DND-41 (cell line): ENCODE results near the gene ITPR1.

Experiments
- ATAC-seq: fragments of 200-7000 bp; cut with Tn5 transposase; 3 replicates; pipeline ENCODE4 v1.9.1; 2021; ENCODE audit warnings: low read depth; ENCODE audit not compliant: insufficient read depth
- DNase-seq: peaks from one replicate; pipeline ENCODE4 v3.0.0-alpha.2; 2020
- H2AFZ ChIP-seq: 2 replicates; pipeline ENCODE4 v1.6.0; 2012; ENCODE audit warnings: low read depth, low read length
- H3K27ac ChIP-seq: 2 replicates; pipeline ENCODE4 v1.5.1; 2012; ENCODE audit warnings: low read length, inconsistent platforms
- H3K27me3 ChIP-seq: fragments of 200-600 bp; sonication (generic); 2 replicates; pipeline ENCODE4 v1.6.0; 2012; ENCODE audit warnings: low read length, mild to moderate bottlenecking, inconsistent platforms; ENCODE audit not compliant: insufficient read depth, poor library complexity
- H3K36me3 ChIP-seq: 2 replicates; pipeline ENCODE4 v1.5.1; 2012; ENCODE audit warnings: low read length, inconsistent platforms; ENCODE audit not compliant: insufficient read depth
- H3K4me1 ChIP-seq: 2 replicates; pipeline ENCODE4 v1.5.1; 2012; ENCODE audit warnings: mild to moderate bottlenecking, low read length; ENCODE audit not compliant: insufficient read depth
- H3K4me2 ChIP-seq: 2 replicates; pipeline ENCODE4 v1.6.0; 2012; ENCODE audit warnings: mild to moderate bottlenecking, moderate library complexity, low read length, inconsistent platforms; ENCODE audit not compliant: insufficient read depth
- H3K4me3 ChIP-seq, 2 experiments: fragments of 200-600 bp in 1 of 2; shearing (Covaris generic) in 1 of 2; 2 replicates each; pipeline ENCODE4 v1.5.1; 2012 to 2016; ENCODE audit warnings: inconsistent platforms in 2 of 2, low read length in 2 of 2, mild to moderate bottlenecking in 2 of 2, low read depth in 1 of 2, moderate library complexity in 1 of 2
- H3K79me2 ChIP-seq: 2 replicates; pipeline ENCODE4 v1.6.0; 2012; ENCODE audit warnings: low read length, inconsistent platforms; ENCODE audit not compliant: insufficient read depth
- H3K9ac ChIP-seq: 2 replicates; pipeline ENCODE4 v1.6.0; 2012; ENCODE audit warnings: low read depth, mild to moderate bottlenecking, inconsistent platforms, low read length, moderate library complexity
- H3K9me3 ChIP-seq: 2 replicates; pipeline ENCODE4 v1.5.1; 2012; ENCODE audit warnings: low read length, moderate library complexity, mild to moderate bottlenecking, inconsistent platforms; ENCODE audit not compliant: insufficient read depth, severe bottlenecking
- H4K20me1 ChIP-seq: 2 replicates; pipeline ENCODE4 v1.6.0; 2012; ENCODE audit warnings: low read length; ENCODE audit not compliant: insufficient read depth
- EZH2 ChIP-seq: IDR thresholded peaks from 3 replicates; pipeline ENCODE4 v1.6.1; 2012; ENCODE audit warnings: borderline replicate concordance, low read depth, mild to moderate bottlenecking, moderate library complexity, low read length, inconsistent platforms; ENCODE audit not compliant: severe bottlenecking
- TF ChIP-seq, protein P1 (sequence below): IDR thresholded peaks from 2 replicates; pipeline ENCODE4 v1.5.1; 2012; ENCODE audit warnings: borderline replicate concordance, low read length, moderate library complexity, mild to moderate bottlenecking; ENCODE audit not compliant: poor library complexity, severe bottlenecking; ENCODE audit errors: extremely low read depth

The ITPR1 gene

DNA sequence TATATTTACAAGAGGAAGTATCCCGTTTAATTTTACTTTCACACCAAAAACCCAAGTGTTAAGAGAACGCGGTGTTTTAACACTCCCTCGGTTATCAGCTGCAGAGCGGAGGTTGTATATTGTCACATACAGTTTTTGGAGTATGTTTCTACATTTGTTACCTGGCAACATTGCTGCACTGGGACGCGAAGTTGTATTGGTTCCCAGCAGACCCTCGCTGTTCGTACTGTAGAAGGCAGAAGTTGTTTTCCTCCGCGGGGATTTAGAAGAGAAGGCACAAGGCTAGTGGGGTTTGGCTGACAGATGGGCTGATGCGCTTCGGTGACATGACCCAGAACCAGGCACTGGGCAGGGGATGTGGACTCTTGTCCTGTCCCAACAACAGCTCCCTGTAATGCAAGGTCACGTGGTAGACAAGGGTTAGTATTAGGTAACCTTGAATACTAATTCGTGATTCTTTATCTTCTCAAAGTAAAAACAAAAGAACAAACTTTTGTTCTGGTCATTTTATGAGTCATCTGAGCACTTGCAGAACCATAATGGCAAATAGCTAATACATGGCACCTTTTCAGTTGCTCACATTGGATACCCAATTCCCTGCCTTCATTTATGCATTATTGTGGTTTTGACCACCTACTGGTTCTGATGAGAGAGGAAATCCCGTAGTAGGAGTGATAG is 255.7 kb downstream of the ITPR1 start:
- no peak overlapping the region for H3K27ac ChIP-seq
- ATAC-seq: no peak

DNA sequence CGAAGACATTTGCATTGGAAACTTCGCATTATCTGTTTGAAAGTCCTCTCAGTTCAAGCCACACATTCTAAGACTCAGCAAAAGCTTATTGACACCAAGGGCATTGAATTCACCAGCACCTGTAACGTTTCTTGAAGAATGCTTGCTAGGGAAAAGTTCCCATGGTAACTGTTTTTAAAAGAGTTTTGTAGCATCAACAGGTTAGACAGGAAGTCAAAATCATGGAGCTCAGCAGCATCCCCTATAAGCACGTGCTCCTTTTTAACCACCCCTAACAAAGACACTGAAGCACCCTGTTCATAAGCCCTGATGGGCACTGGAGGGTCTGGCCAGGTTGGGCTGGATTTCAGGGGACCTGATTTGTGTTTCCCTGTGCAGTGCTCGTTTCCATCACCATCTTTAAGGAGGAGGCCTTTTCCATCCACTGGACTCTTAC is 256.4 kb downstream of the ITPR1 start:
- no peak for ATAC-seq
- no peak for DNase-seq

More for the DNA sequence above, 255.7 kb downstream of the ITPR1 start:
- no peaks in the 10 kb centered on the region for H3K9me3 ChIP-seq
- no peaks in the 10 kb centered on the region for H3K27me3 ChIP-seq
- no peaks in the 10 kb centered on the region for H3K79me2 ChIP-seq
- DNase-seq: no peak
- TF ChIP-seq, protein P1, sequence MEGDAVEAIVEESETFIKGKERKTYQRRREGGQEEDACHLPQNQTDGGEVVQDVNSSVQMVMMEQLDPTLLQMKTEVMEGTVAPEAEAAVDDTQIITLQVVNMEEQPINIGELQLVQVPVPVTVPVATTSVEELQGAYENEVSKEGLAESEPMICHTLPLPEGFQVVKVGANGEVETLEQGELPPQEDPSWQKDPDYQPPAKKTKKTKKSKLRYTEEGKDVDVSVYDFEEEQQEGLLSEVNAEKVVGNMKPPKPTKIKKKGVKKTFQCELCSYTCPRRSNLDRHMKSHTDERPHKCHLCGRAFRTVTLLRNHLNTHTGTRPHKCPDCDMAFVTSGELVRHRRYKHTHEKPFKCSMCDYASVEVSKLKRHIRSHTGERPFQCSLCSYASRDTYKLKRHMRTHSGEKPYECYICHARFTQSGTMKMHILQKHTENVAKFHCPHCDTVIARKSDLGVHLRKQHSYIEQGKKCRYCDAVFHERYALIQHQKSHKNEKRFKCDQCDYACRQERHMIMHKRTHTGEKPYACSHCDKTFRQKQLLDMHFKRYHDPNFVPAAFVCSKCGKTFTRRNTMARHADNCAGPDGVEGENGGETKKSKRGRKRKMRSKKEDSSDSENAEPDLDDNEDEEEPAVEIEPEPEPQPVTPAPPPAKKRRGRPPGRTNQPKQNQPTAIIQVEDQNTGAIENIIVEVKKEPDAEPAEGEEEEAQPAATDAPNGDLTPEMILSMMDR: no peak
- TF ChIP-seq EZH2: no peak
- H3K4me1 ChIP-seq: no peaks in the 10 kb centered on the region
- no peak overlapping the region for H2AFZ ChIP-seq
- no peak overlapping the region for H3K4me2 ChIP-seq
- no peak overlapping the region for H3K4me3 ChIP-seq
- no peak overlapping the region for H3K9ac ChIP-seq
- no peaks in the 10 kb centered on the region for H3K36me3 ChIP-seq
- no peaks in the 10 kb centered on the region for H4K20me1 ChIP-seq

DNA sequence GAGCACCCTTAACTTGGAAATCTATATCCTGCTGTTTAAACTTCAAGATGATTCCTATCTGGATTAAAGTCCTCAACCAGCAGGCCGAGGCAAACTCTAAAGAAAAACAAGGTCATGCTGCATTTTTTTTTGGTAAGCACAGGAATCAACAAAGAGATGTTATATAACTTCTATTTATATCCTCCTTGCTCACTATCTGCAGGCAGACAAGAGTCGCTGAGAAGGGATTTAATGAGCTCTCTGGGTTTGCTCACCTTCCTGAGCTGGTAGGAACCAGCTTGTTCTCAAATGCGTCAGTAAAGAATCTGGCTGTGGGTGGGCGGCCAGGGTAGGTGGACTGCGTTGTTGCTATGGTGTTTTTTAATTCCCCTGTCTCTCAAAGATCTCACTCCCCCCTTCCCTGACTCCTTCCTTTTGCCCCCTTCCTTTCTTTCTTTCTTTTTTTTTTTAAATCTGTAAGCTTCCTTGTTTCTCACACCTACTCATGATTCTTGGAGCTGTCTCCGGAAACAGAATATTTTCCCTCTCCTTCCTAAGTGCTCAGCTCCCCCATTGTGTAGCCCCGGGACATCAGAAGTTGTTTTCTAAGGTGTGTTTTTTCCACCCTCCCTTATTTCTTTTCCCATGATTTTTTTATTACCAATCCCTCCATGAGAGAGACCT is 257.3 kb downstream of the ITPR1 start:
- no peaks in the 10 kb centered on the region for H3K27me3 ChIP-seq
- no peaks in the 10 kb centered on the region for H3K4me1 ChIP-seq
- ATAC-seq (no peak), DNase-seq (no peak)
- no peak overlapping the region for H3K4me3 ChIP-seq
- no peaks in the 10 kb centered on the region for H3K36me3 ChIP-seq
- H2AFZ ChIP-seq: no peak overlapping the region
- H3K9me3 ChIP-seq: no peaks in the 10 kb centered on the region
- no peaks in the 10 kb centered on the region for H4K20me1 ChIP-seq
- H3K27ac ChIP-seq: no peak overlapping the region
- no peaks in the 10 kb centered on the region for H3K79me2 ChIP-seq
- no peak overlapping the region for H3K4me2 ChIP-seq
- H3K9ac ChIP-seq: no peak overlapping the region
- no peak for TF ChIP-seq EZH2
- TF ChIP-seq, protein P1: no peak

More for the DNA sequence above, 256.4 kb downstream of the ITPR1 start:
- H3K4me1 ChIP-seq: no peaks in the 10 kb centered on the region
- no peaks in the 10 kb centered on the region for H4K20me1 ChIP-seq
- no peaks in the 10 kb centered on the region for H3K79me2 ChIP-seq
- H2AFZ ChIP-seq: no peak overlapping the region
- H3K27me3 ChIP-seq: no peaks in the 10 kb centered on the region
- no peaks in the 10 kb centered on the region for H3K9me3 ChIP-seq
- no peak overlapping the region for H3K9ac ChIP-seq
- H3K27ac ChIP-seq: no peak overlapping the region
- no peak overlapping the region for H3K4me3 ChIP-seq
- no peak overlapping the region for H3K4me2 ChIP-seq
- TF ChIP-seq, protein P1: no peak
- TF ChIP-seq EZH2: no peak
- no peaks in the 10 kb centered on the region for H3K36me3 ChIP-seq
